T-cell (primary cell): Measurements from ENCODE around the gene CYP2D6. TPM values are rescaled to one million over a fixed set of nuclear protein-coding genes. Genes with fewer than 3 reads are reported as not detected.

Experiments used
- ATAC-seq, 4 experiments: fragments of 200-7000 bp in 3 of 4; fragments of 150-1000 bp in 1 of 4; cut with Tn5 transposase; replicated peaks in 1 of 4; 1 replicate in 3 of 4; 2 replicates in 1 of 4; pipeline ENCODE4 v1.10.0; 2021; ENCODE audit warnings: moderate library complexity in 3 of 4, mild to moderate bottlenecking in 2 of 4, moderate number of reproducible peaks in 1 of 4
- CTCF ChIA-PET, 2 donors: fragments of 300-600 bp; sonication (Branson Sonifier 250); formaldehyde crosslinking; loops; one replicate each; lab custom pipeline; 2022; ENCODE audit warnings: antibody characterized with exemption in 2 of 2; lab: Charles Lee
- POLR2A ChIA-PET, 2 donors: fragments of 300-600 bp; sonication (Branson Sonifier 250); formaldehyde crosslinking; loops; one replicate each; lab custom pipeline; 2022; ENCODE audit warnings: antibody characterized with exemption in 2 of 2; lab: Charles Lee
- DNase-seq, 35 experiments: peaks; one replicate each; pipeline versions ENCODE4 v3.0.0 to v3.0.0-alpha.2; 2013 to 2023
- H3K27ac ChIP-seq: one replicate; pipeline ENCODE4 v1.5.1; 2013; ENCODE audit warnings: low read length
- H3K27me3 ChIP-seq, 2 experiments: replicated peaks in 1 of 2; 1 replicate in 1 of 2; 2 replicates in 1 of 2; pipeline versions ENCODE4 v1.6.1 to v1.7.0; 2013; ENCODE audit warnings: low read length in 1 of 2, mixed read lengths in 1 of 2; ENCODE audit not compliant: control insufficient read depth in 2 of 2, insufficient read depth in 2 of 2; ENCODE audit errors: extremely low read depth in 1 of 2
- H3K36me3 ChIP-seq, 2 donors: 1 replicate in 1 of 2; 2 replicates in 1 of 2; pipeline versions ENCODE4 v1.6.1 to v1.7.0; 2013; ENCODE audit warnings: low read length in 1 of 2; ENCODE audit not compliant: control insufficient read depth in 2 of 2, insufficient read depth in 1 of 2; ENCODE audit errors: extremely low read depth in 1 of 2
- H3K4me1 ChIP-seq, 2 experiments: 1 replicate in 1 of 2; 2 replicates in 1 of 2; pipeline versions ENCODE4 v1.6.1 to v1.7.0; 2013; ENCODE audit warnings: low read length in 2 of 2, mixed read lengths in 1 of 2; ENCODE audit not compliant: insufficient read depth in 2 of 2, control insufficient read depth in 1 of 2; ENCODE audit errors: extremely low read depth in 1 of 2
- H3K4me3 ChIP-seq, 2 donors: 1 replicate in 1 of 2; 2 replicates in 1 of 2; pipeline versions ENCODE4 v1.5.1 to v1.7.0; 2013; ENCODE audit warnings: mild to moderate bottlenecking in 2 of 2, low read length in 1 of 2, moderate library complexity in 1 of 2; ENCODE audit not compliant: control insufficient read depth in 1 of 2; ENCODE audit errors: extremely low read depth in 1 of 2
- H3K9me3 ChIP-seq: 2 replicates; pipeline ENCODE4 v1.7.0; 2013
- H3K27ac Mint-ChIP-seq, 2 donors: one replicate each; pipeline ENCODE4 v1.8.0; 2020 to 2021; ENCODE audit warnings: mild to moderate bottlenecking in 2 of 2, mixed read lengths in 2 of 2
- H3K27me3 Mint-ChIP-seq, 2 donors: one replicate each; pipeline ENCODE4 v1.8.0; 2021 to 2022; ENCODE audit warnings: mixed read lengths in 2 of 2
- H3K36me3 Mint-ChIP-seq: one replicate; pipeline ENCODE4 v1.8.0; 2021; ENCODE audit warnings: mixed read lengths
- H3K4me1 Mint-ChIP-seq, 3 donors: one replicate each; pipeline ENCODE4 v1.8.0; 2020 to 2022; ENCODE audit warnings: mixed read lengths in 3 of 3, mild to moderate bottlenecking in 1 of 3
- H3K4me3 Mint-ChIP-seq, 3 donors: one replicate each; pipeline ENCODE4 v1.8.0; 2020 to 2022; ENCODE audit warnings: mild to moderate bottlenecking in 3 of 3, mixed read lengths in 3 of 3, moderate library complexity in 3 of 3
- H3K9me3 Mint-ChIP-seq, 3 donors: one replicate each; pipeline ENCODE4 v1.8.0; 2020 to 2022; ENCODE audit warnings: mixed read lengths in 3 of 3
- WGBS: methylation state at CpG from one replicate; pipeline ENCODE4 v1.1.5; 2013; ENCODE audit warnings: missing lambda C conversion rate; ENCODE audit not compliant: insufficient coverage; 5-methylcytosine and 5-hydroxymethylcytosine counted together
- total RNA-seq, 35 experiments: library from RNA in 6 of 35; stranded (reverse) in 6 of 35; fragments of 120-200 nt in 1 of 35; gene quantifications; one replicate each; pipeline versions ENCODE4 v1.2.1 to v1.2.4 and lab custom pipeline; 2013 to 2026

Gene CYP2D6
- total RNA-seq, 5 donors from 2014 or later (not counting 1 experiment from before 2014, with no cell fraction given): 4.5 to 9.8 (median 8.6) TPM

GRCh38 chr22:42080287-42080686 lies 50.3 kb downstream of the CYP2D6 start:
- peak in 5 of 35 experiments; percentile 5 to 48 (median 18) for DNase-seq
- Histone ChIP-seq H3K9me3 (no peaks in the 10 kb centered on the region), H3K27me3 (no peaks in the 10 kb centered on the region), H3K36me3 (peaks cover 0 to 30% of the 10 kb centered on the region in 2 donors), H3K27ac (peak overlapping the region; percentile 98), H3K4me1 (peaks cover 13 to 36% of the 10 kb centered on the region in 2 experiments), H3K4me3 (peak overlapping the region; percentile 80 to 82)
- ChIA-PET CTCF (interaction anchor here in 1 of 2 donors (0.5 to 1.9 kb wide), 5 partner anchors 10 to 364 kb away, joined by 3 to 16 read pairs (median 5); partner anchors contain the start of genes NAGA and NDUFA6), POLR2A (interaction anchor here (0.5 to 1.9 kb wide), 4 partner anchors 10 to 189 kb away, joined by 3 to 36 read pairs (median 4); partner anchors contain the start of gene NDUFA6 (in 1 of the 2))
- no peaks in the 10 kb centered on the region for H3K27me3 Mint-ChIP-seq
- H3K27ac Mint-ChIP-seq: peak overlapping the region; percentile 93 to 98
- no peak for ATAC-seq
- no peaks in the 10 kb centered on the region for H3K9me3 Mint-ChIP-seq
- H3K4me3 Mint-ChIP-seq: peak overlapping the region; percentile 94 to 96 (median 95)
- peaks cover 23% of the 10 kb centered on the region for H3K36me3 Mint-ChIP-seq
- WGBS: 0% methylated on average over 2 of the region's 14 CpGs
- H3K4me1 Mint-ChIP-seq: peaks cover 32 to 45% (median 44%) of the 10 kb centered on the region in 3 donors

- ATAC-seq (peak; percentile 91 to 93 (median 92)), DNase-seq (peak; percentile 95 to 100 (median 98))
- peaks cover 0 to 23% of the 10 kb centered on the region in 2 donors for H3K36me3 ChIP-seq
- H3K36me3 Mint-ChIP-seq: peaks cover 20% of the 10 kb centered on the region
- under 1% methylated on average over 71 of the region's 71 CpGs for WGBS
- H3K4me3 Mint-ChIP-seq: peak within 1 kb of the TSS; percentile 94 to 96 (median 95)
- peak within 1 kb of the TSS; percentile 93 to 98 for H3K27ac Mint-ChIP-seq
- peak within 1 kb of the TSS; percentile 80 to 82 for H3K4me3 ChIP-seq
- peak within 1 kb of the TSS; percentile 98 for H3K27ac ChIP-seq
- H3K4me1 Mint-ChIP-seq: peaks cover 38 to 52% (median 45%) of the 10 kb centered on the region in 3 donors
- H3K27me3 Mint-ChIP-seq: no peaks in the 10 kb centered on the region
- peaks cover 15 to 43% of the 10 kb centered on the region in 2 experiments for H3K4me1 ChIP-seq
- H3K27me3 ChIP-seq: no peaks in the 10 kb centered on the region
- ChIA-PET CTCF (interaction anchor here in 1 of 2 donors (0.6 to 1.9 kb wide), 5 partner anchors 9 to 413 kb away, joined by 3 to 16 read pairs (median 3); partner anchors contain the start of genes NAGA and NDUFA6), POLR2A (interaction anchor here (0.6 to 1.9 kb wide), 5 partner anchors 10 to 212 kb away, joined by 3 to 36 read pairs (median 5); partner anchors contain the start of gene NDUFA6 (in 1 of the 2))
- H3K9me3 Mint-ChIP-seq: no peaks in the 10 kb centered on the region
- no peaks in the 10 kb centered on the region for H3K9me3 ChIP-seq
Measured at GRCh38 chr22:42079319-42080251, 51.0 kb downstream of the CYP2D6 start, which contains the start of gene SMDT1. TSS of gene SMDT1 (plus strand) at chr22:42079700. CDS start at chr22:42079769, 69 bp downstream.

- Histone ChIP-seq H3K27me3 (no peaks in the 10 kb centered on the region), H3K4me3 (peak overlapping the region; percentile 80 to 82), H3K9me3 (no peaks in the 10 kb centered on the region), H3K36me3 (peaks cover 0 to 15% of the 10 kb centered on the region in 2 donors), H3K4me1 (peaks cover 15 to 52% of the 10 kb centered on the region in 2 experiments), H3K27ac (peak overlapping the region; percentile 98)
- peak overlapping the region; percentile 94 to 96 (median 95) for H3K4me3 Mint-ChIP-seq
- peak in 3 of 35 experiments; percentile 9 to 21 (median 19) for DNase-seq
- H3K27me3 Mint-ChIP-seq: no peaks in the 10 kb centered on the region
- H3K9me3 Mint-ChIP-seq: no peaks in the 10 kb centered on the region
- ATAC-seq: peak in 1 of 4 experiments; percentile 1
- ChIA-PET CTCF (interaction anchor here (0.6 to 1.9 kb wide), 3 partner anchors 12 to 488 kb away, joined by 3 to 16 read pairs (median 4); partner anchors contain the start of gene NDUFA6 (in 1 of the 2)), POLR2A (interaction anchor here (0.6 to 1.9 kb wide), 3 partner anchors 11 to 211 kb away, joined by 3 to 36 read pairs (median 4); partner anchors contain the start of gene NDUFA6 (in 1 of the 2))
- peaks cover 38 to 49% (median 41%) of the 10 kb centered on the region in 3 donors for H3K4me1 Mint-ChIP-seq
- H3K27ac Mint-ChIP-seq: peak overlapping the region; percentile 93 to 98
- peaks cover 13% of the 10 kb centered on the region for H3K36me3 Mint-ChIP-seq
- WGBS: 76% methylated on average over 21 of the region's 24 CpGs
Measured at GRCh38 chr22:42078469-42079318, 51.9 kb downstream of the CYP2D6 start.

- POLR2A ChIA-PET: no interaction called here
- Histone ChIP-seq H3K36me3 (peaks cover 0 to 4% of the 10 kb centered on the region in 2 donors), H3K27ac (peak overlapping the region; percentile 98), H3K9me3 (no peaks in the 10 kb centered on the region), H3K4me3 (no peak overlapping the region), H3K27me3 (no peaks in the 10 kb centered on the region), H3K4me1 (peaks cover 15 to 56% of the 10 kb centered on the region in 2 experiments)
- DNase-seq: peak in 1 of 35 experiments; percentile 10
- Mint-ChIP-seq H3K27ac (peak overlapping the region; percentile 46 to 66), H3K9me3 (no peaks in the 10 kb centered on the region), H3K27me3 (no peaks in the 10 kb centered on the region), H3K4me3 (peak overlapping the region in 1 of 3 donors; percentile 33), H3K36me3 (peaks cover 8% of the 10 kb centered on the region), H3K4me1 (peaks cover 39 to 54% (median 45%) of the 10 kb centered on the region in 3 donors)
- CTCF ChIA-PET: interaction anchor here in 1 of 2 donors (0.6 kb wide), 1 partner anchor 487 kb away, joined by 4 read pairs; no protein-coding TSS in a partner anchor
- ATAC-seq: no peak
- WGBS: 95% methylated on average over 21 of the region's 21 CpGs
Measured at GRCh38 chr22:42077486-42078125, 53.0 kb downstream of the CYP2D6 start.

- Histone ChIP-seq H3K27me3 (no peaks in the 10 kb centered on the region), H3K27ac (no peak overlapping the region), H3K4me3 (no peak overlapping the region), H3K4me1 (peaks cover 16 to 54% of the 10 kb centered on the region in 2 experiments), H3K9me3 (no peaks in the 10 kb centered on the region), H3K36me3 (no peaks in the 10 kb centered on the region)
- ATAC-seq (no peak), DNase-seq (peak in 1 of 35 experiments; percentile 14)
- peak overlapping the region in 1 of 2 donors; percentile 16 for H3K27ac Mint-ChIP-seq
- H3K27me3 Mint-ChIP-seq: no peaks in the 10 kb centered on the region
- ChIA-PET POLR2A (no interaction called here), CTCF (no interaction called here)
- H3K9me3 Mint-ChIP-seq: no peaks in the 10 kb centered on the region
- WGBS: 94% methylated on average over 20 of the region's 20 CpGs
- peaks cover 35 to 51% (median 44%) of the 10 kb centered on the region in 3 donors for H3K4me1 Mint-ChIP-seq
- peaks cover 3% of the 10 kb centered on the region for H3K36me3 Mint-ChIP-seq
- no peak overlapping the region for H3K4me3 Mint-ChIP-seq
Measured at GRCh38 chr22:42076764-42077485, 53.7 kb downstream of the CYP2D6 start.
